ENCODE results near the gene PDZD4. TPM values are rescaled to one million over a fixed set of nuclear protein-coding genes. Genes with fewer than 3 reads are reported as not detected.

The PDZD4 gene
- total RNA-seq, 1 donor from 2014 or later = 0.07 TPM

DNA sequence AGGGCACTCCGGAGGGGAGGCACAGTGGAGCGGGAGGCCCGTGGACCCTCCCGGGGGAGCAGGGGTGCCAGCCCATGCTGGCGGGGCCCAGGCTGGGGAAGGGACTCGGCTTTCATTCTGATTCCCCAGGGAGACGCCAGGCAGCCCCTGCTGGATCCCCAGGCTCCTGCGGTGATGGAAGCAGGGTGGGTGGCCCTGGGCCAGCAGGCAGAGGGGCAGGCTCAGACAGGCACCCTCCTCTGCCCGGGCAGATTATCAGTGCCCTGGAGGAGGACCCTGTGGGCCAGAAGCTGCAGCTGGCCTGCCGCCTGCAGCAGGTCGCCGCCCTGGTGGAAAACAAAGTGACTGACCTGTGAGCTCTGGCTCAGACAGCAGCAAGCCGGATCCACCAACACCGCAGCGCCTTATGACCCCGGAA lies 51.7 kb downstream of the PDZD4 start:
- TF ChIP-seq, protein P1, sequence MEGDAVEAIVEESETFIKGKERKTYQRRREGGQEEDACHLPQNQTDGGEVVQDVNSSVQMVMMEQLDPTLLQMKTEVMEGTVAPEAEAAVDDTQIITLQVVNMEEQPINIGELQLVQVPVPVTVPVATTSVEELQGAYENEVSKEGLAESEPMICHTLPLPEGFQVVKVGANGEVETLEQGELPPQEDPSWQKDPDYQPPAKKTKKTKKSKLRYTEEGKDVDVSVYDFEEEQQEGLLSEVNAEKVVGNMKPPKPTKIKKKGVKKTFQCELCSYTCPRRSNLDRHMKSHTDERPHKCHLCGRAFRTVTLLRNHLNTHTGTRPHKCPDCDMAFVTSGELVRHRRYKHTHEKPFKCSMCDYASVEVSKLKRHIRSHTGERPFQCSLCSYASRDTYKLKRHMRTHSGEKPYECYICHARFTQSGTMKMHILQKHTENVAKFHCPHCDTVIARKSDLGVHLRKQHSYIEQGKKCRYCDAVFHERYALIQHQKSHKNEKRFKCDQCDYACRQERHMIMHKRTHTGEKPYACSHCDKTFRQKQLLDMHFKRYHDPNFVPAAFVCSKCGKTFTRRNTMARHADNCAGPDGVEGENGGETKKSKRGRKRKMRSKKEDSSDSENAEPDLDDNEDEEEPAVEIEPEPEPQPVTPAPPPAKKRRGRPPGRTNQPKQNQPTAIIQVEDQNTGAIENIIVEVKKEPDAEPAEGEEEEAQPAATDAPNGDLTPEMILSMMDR (IDR thresholded peaks at IDR 0.05) = no peak
- Mint-ChIP-seq H3K27ac (no peak overlapping the region), H3K9me3 (no peaks in the 10 kb centered on the region), H3K4me3 (no peak overlapping the region), H3K36me3 (ENCODE audit: low read depth) (no peaks in the 10 kb centered on the region), H3K27me3 (peaks cover 3% of the 10 kb centered on the region), H3K4me1 (peaks cover 4% of the 10 kb centered on the region)
- DNase-seq = no peak
- ChIA-PET CTCF (interaction anchor here (1.2 kb wide), 1 partner anchor 147 kb away, joined by 3 read pairs; no protein-coding TSS in a partner anchor), POLR2A (no interaction called here)
- intact Hi-C loops (cut with micrococcal nuclease) = no loop called here
- no peak for ATAC-seq (ENCODE audit: low read depth)

- Mint-ChIP-seq H3K4me1 (peaks cover 4% of the 10 kb centered on the region), H3K36me3 (ENCODE audit: low read depth) (no peaks in the 10 kb centered on the region), H3K27ac (no peak overlapping the region), H3K9me3 (no peaks in the 10 kb centered on the region), H3K27me3 (peaks cover 3% of the 10 kb centered on the region), H3K4me3 (no peak overlapping the region)
- TF ChIP-seq, protein P1 (IDR thresholded peaks at IDR 0.05) = no peak
- POLR2A ChIA-PET = no interaction called here
- intact Hi-C loops (cut with micrococcal nuclease) = no loop called here
- no peak for ATAC-seq (ENCODE audit: low read depth)
- DNase-seq = no peak
- CTCF ChIA-PET = interaction anchor here (1.2 kb wide), 1 partner anchor 147 kb away, joined by 3 read pairs; no protein-coding TSS in a partner anchor
Observed at GRCh38 chrX:153778181-153778580, 52.2 kb downstream of the PDZD4 start.

DNA sequence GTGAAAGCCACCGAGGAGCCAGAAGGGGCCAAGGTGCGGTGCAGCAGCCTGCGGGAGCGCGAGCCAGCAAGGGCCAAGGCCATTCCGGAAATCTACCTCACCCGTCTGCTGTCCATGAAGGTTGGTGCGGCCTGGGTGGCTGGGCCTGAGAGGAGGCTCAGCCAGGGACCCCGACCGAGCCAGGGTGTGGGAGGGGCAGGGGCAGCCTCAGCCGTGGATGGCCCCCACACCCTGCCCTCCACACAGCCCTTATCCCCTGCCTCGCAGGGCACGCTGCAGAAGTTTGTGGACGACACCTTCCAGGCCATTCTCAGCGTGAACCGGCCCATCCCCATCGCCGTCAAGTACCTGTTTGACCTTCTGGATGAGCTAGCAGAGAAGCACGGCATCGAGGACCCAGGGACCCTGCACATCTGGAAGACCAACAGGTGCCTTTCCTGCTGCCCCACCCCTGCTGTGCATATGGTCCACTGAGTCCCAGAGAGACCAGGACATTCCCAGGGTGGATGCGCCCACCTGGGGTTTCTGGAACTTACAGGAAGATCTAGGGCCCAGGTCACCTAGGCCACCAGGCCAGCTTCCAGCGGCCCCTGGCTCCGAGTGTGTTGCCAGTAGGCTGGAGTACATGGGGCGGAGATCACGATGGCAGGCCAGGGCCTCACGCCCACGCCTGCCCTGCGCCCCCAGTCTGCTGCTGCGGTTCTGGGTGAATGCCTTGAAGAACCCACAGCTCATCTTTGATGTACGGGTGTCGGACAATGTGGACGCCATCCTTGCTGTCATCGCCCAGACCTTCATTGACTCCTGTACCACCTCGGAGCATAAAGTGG lies 52.9 kb downstream of the PDZD4 start:
- no peak overlapping the region for H3K27ac Mint-ChIP-seq
- H3K4me1 Mint-ChIP-seq = peaks cover 4% of the 10 kb centered on the region

GRCh38 chrX:153776611-153777045 lies 53.7 kb downstream of the PDZD4 start:
- H3K4me1 Mint-ChIP-seq = peaks cover 4% of the 10 kb centered on the region
- CTCF ChIA-PET = no interaction called here
- intact Hi-C loops (cut with micrococcal nuclease) = no loop called here

More for the DNA sequence above, 52.9 kb downstream of the PDZD4 start:
- ATAC-seq (ENCODE audit: low read depth) (no peak), DNase-seq (no peak)
- CTCF ChIA-PET = no interaction called here
- H3K9me3 Mint-ChIP-seq = no peaks in the 10 kb centered on the region
- peaks cover 3% of the 10 kb centered on the region for H3K27me3 Mint-ChIP-seq
- H3K36me3 Mint-ChIP-seq (ENCODE audit: low read depth) = no peaks in the 10 kb centered on the region
- intact Hi-C loops (cut with micrococcal nuclease) = no loop called here
- POLR2A ChIA-PET = no interaction called here
- TF ChIP-seq, protein P1 (IDR thresholded peaks at IDR 0.05) = no peak
- no peak overlapping the region for H3K4me3 Mint-ChIP-seq

GRCh38 chrX:153776120-153776599 lies 54.2 kb downstream of the PDZD4 start:
- H3K4me1 Mint-ChIP-seq = peaks cover 4% of the 10 kb centered on the region
- ATAC-seq (ENCODE audit: low read depth) (no peak), DNase-seq (no peak)
- intact Hi-C loops (cut with micrococcal nuclease) = no loop called here
- H3K4me3 Mint-ChIP-seq = no peak overlapping the region
- peaks cover 3% of the 10 kb centered on the region for H3K27me3 Mint-ChIP-seq
- ChIA-PET CTCF (no interaction called here), POLR2A (no interaction called here)
- H3K9me3 Mint-ChIP-seq = no peaks in the 10 kb centered on the region
- no peak overlapping the region for H3K27ac Mint-ChIP-seq
- TF ChIP-seq, protein P1 (IDR thresholded peaks at IDR 0.05) = no peak
- no peaks in the 10 kb centered on the region for H3K36me3 Mint-ChIP-seq (ENCODE audit: low read depth)

More at GRCh38 chrX:153776611-153777045, 53.7 kb downstream of the PDZD4 start:
- H3K27ac Mint-ChIP-seq = no peak overlapping the region
- H3K4me3 Mint-ChIP-seq = no peak overlapping the region
- no peak for DNase-seq
- H3K9me3 Mint-ChIP-seq = no peaks in the 10 kb centered on the region
- no peaks in the 10 kb centered on the region for H3K36me3 Mint-ChIP-seq (ENCODE audit: low read depth)
- TF ChIP-seq, protein P1 (IDR thresholded peaks at IDR 0.05) = no peak
- no peak for ATAC-seq (ENCODE audit: low read depth)
- POLR2A ChIA-PET = no interaction called here
- peaks cover 3% of the 10 kb centered on the region for H3K27me3 Mint-ChIP-seq
